NCI-H345 treated with DMSO at 0.1 percent for 48 hours (cell line): ENCODE results near the gene CELF1.

ENCODE experiments used
- DNase-seq: peaks from one replicate; lab custom pipeline; 2025; ENCODE audit not compliant: unreplicated experiment; lab: John Stamatoyannopoulos, UW

Gene CELF1

GRCh38 chr11:47488674-47489394 lies 64.1 kb downstream of the CELF1 start:
- no peak for DNase-seq

DNA sequence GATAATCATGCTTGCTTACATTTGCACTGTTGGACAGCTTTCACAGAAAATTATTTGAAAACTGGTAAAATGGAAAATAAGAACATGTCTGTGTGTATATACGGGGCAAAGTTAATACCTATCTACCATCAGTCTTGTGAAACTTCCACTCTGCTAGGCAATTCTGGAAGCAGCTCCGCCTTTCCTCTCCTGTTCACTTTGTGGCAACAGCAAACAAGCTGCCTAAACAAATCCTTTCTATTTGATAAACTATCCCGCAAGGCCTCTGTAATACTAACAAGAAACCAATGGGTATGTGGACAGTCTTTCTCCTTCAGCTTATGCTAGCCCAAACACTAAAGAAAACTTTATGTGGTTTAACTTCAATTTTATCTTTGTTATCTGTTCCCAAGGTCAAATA lies 64.8 kb downstream of the CELF1 start:
- no peak for DNase-seq

- DNase-seq: no peak
Observed at GRCh38 chr11:47487421-47487820, 65.5 kb downstream of the CELF1 start.

- DNase-seq: no peak
Observed at GRCh38 chr11:47485107-47485506, 67.8 kb downstream of the CELF1 start.

- no peak for DNase-seq
Observed at GRCh38 chr11:47483457-47483856, 69.5 kb downstream of the CELF1 start.

DNA sequence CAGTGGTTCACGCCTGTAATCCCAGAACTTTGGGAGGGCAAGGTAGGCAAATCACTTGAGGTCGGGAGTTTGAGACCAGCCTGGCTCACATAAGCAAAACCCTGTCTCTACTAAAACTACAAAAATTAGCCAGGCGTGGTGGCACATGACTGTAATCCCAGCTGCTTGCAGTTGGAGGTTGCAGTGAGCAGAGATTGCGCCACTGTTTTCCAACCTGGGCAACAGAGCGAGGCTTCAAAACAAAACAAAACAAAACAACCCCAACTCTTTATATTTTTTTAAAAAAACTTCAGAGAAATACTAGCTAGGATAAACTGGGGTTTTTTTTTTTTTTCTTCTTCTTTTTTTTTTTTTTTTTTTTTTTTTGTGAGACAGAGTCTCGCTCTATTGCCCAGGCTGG lies 72.2 kb downstream of the CELF1 start:
- no peak for DNase-seq

DNA sequence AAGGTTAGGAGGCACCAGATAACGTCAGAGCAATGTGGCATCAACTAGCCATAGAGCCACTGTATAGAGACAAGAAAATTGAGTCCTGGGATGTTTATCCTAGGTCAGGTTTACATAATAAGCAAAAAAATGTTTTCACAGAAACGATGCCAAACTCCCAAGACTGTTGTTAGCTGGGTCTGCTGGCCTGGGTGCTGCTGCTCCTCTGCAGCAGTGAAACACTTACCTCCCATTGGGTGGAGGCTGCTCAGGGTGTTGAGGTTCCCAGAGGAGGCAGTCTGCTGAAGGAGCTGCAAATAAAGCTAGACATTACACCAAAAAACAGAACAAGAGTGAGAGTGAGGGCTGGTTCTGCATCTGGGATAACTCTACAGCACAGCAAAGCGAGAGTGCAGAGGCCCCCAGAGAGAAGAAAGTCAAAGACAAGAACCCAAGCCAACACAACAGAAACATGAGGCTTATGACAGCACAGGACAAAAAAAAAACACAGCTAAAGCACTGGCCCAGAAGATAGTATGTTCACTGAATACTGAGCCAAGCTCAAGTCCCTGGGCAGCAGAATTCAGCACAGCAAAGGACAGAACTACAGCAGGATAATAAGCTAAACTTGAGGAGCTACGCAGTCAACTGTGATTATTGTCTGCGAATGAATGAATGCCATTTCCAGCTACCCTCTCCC lies 74.1 kb downstream of the CELF1 start:
- DNase-seq: no peak

DNA sequence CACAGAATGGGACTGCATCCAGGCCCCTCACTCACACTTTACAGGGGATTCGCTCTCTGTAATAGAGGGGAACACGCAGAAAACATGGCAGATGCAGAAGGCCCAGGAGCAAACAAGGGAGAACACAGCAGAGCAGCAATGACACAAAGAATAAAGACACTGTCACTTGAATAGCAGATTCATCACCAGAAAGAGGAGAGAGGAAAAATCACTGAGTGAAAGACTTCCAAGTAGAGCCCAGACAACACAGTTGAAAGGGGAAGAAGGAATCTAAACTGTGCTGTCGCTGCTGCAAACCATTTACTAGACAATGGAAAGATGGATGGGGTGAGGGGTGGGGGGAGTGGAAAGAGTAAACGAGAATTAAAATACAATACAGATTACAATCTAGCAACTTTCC lies 75.2 kb downstream of the CELF1 start:
- no peak for DNase-seq

DNA sequence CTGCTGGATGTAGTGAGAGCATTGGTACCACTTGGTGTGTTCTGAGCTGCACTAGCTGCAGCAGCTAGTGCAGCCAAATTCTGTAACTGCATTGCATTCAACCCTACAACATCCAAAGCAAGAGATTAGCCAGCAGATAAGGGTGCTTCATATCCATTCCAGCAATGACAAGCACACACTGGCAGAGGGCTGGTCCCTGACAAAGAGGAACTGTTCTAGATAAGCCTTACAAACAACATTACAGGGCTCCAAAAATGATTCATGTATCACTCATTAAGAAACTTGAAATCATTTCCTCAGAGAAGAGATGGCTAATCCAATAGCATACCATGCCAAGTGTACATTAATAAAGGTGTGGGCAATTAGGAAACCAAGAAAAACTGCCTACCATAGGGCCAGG lies 75.6 kb downstream of the CELF1 start:
- DNase-seq: no peak

DNA sequence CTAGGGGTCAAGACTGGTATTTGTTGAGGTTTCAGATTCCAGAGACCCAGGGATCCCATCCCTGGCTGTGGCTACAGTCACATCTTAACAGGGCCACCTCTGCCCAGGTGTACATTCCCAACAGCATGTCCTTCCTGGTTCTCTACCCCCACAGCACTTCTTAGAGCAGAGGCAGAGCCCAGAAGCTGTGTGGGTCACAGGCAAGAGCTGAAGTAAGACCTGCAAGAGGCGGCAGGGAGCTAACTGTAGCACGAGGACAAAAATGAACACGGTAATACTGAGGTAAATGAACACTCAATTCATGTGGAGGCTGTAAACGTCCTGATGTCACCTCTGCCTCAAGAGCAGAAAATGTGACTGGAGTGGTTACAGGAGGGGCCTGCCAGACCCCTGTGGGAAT lies 82.3 kb downstream of the CELF1 start:
- no peak for DNase-seq

DNA sequence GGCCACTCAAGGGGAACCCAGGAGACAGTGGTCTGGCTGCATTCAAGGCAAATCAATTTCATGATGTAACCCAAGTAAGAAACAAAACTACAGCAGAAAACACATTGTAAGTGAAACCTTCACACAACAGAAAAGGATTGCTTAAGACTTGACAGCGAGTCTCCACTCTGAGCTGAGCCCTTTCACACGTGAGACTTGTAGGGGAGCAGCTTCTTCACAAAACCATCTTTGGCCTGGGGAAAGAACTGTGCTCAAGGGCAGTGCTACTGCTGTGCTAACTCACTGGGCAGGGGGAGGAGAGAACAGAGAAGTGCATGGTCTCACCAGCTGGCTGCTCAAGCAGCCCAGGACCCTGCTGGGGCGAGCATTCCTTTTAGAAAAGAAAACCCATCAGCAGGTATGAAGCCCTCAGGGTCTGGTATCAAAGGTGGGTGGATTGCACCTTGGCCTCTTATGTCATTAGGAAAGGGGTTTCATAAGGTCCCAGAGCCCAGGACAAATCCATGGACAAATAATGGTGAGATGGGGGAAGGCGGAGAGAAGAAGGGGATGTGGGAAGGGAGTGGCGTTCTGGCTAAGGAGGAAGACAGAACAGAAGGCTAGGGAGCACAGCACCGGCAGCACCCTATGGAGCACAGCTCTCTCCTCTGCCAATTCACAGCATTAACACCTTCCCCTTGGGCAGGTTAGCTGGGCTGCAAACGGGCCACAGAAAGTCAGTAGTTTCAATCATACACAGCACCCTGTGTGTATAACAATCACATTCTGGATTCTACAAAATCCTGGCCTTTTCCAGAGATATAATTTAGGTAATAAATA lies 83.4 kb downstream of the CELF1 start:
- DNase-seq: no peak

- peak; percentile 36 for DNase-seq
Observed at GRCh38 chr11:47468598-47469214, 84.2 kb downstream of the CELF1 start.

DNA sequence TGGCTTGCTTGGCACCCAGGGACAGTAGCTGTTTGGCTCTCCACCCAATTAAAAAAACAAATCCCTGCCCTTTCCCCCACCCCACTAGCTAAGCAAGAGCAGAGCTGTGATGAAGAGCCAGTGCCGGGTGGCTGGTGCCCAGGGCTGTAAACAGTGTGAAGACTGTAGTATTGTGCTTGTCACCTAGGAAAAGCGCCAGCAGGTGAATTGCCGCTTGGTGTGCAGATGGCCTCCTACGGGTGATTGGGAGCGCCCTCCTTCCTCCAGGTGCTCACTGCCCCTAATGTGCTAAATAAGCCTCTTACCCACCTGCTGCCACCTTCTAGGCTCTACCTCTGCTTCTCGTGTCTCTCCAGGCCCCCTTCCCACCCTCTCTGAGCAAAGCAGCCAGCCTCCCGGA lies 85.6 kb downstream of the CELF1 start:
- DNase-seq: peak; percentile 86

DNA sequence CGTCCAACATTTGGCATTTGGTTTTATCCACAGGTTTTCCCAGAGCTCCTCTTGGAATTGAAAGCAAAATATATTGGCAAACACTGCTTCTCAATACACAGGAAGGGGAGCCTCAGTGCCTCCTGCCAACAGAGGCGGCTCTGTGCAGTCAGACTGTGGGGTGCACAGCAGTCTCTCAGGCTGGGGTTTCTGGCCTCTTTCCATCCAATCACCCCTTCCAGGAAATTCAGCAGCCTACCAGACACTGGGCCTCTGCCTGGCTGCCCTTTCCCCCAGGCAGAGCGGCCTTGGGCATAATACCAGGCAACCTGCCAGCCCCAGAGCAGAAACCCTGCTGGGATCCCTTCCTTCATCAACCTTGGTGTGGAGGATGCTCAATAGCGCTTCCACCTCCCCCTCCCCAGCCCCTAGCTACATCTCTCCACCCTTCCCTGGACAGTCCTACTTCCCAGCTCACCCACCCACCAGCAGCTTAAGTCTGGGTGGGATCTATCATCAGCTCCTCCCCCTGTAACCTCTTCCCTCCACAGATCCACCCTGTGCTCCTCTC lies 86.2 kb downstream of the CELF1 start:
- DNase-seq: peak; percentile 72

- DNase-seq: no peak
Observed at GRCh38 chr11:47466201-47466600, 86.7 kb downstream of the CELF1 start.

- peak; percentile 59 for DNase-seq
Observed at GRCh38 chr11:47464483-47464882, 88.4 kb downstream of the CELF1 start.

- no peak for DNase-seq
Observed at GRCh38 chr11:47461876-47462275, 91.1 kb downstream of the CELF1 start.

DNA sequence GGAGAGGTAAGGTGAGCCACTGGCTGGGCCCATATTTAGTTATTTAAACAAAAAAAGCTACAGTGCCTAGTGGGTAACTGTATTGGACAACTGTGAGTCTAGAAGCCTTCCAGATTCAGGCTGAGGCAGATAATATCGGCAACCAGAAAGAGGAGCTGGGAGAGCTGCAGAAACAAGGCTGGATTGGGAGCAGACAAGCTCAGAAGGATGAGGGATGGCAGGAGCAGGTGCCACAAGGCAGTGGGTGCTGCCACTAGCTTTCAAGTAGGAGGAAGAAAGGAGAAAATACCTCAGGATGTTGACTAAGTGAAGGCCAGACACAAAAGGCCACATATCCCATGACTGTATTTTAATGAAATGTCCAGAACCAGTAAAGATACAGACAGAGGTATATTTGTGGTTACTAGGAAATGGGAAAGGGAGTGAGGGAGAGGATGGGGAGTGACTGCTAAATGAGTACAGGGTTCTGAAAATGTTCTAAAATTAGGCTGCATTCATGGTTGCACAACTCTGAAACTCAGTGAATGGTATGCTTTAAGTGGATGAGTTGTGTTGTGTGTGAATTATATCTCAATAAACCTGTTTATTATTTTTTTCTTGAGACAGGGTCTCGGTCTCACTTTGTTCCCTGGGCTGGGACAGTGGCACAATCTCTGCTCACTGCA lies 92.2 kb downstream of the CELF1 start:
- no peak for DNase-seq

GRCh38 chr11:47454258-47454671 lies 98.7 kb downstream of the CELF1 start:
- peak; percentile 75 for DNase-seq

DNA sequence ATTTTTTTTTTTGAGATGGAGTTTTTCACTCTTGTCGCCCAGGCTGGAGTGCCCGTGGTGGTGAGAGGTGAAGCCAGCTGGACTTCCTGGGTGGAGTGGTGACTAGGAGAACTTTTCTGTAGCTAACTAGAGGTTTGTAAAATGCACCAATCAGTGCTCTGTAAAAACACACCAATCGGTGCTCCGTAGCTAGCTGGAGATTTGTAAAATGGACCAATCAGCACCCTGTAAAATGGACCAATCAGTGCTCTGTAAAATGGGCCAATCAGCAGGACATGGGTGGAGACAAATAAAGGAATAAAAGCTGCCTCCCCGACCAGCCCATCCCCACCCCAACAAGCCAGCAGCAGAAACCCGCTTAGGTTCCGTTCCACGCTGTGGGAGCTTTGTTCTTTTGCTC lies 99.6 kb downstream of the CELF1 start:
- DNase-seq: no peak

DNA sequence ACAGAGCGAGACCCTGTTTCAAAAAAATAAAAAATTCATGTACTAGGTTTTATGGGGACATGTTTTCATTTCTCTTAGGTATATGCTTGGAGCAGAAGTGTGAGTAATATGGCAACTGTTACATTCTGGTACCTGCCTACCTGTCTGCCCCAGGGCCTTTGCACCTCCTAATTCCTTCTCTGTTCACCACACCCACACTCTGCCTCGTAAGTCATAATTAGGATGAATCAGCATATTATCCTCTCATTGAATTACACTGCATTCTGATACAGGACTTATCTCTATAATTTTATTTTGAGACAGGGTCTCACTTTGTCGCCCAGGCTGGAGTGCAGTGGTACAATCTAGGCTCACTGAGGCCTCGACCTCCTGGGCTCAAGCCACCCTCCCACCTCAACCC lies 100.9 kb downstream of the CELF1 start:
- no peak for DNase-seq
